H1 (cell line): Measurements from ENCODE around the gene SOX15. TPM values are rescaled to one million over a fixed set of nuclear protein-coding genes. Genes with fewer than 3 reads are reported as not detected.

ENCODE experiments used
- CTCF ChIA-PET: fragments of 300-600 bp; sonication (Branson Sonifier 250); formaldehyde crosslinking; loops from one replicate; lab custom pipeline; 2021; ENCODE audit not compliant: partially characterized antibody; lab: Charles Lee
- POLR2A ChIA-PET: fragments of 300-600 bp; sonication (Branson Sonifier 250); formaldehyde crosslinking; loops from one replicate; lab custom pipeline; 2021; ENCODE audit warnings: inconsistent platforms; ENCODE audit not compliant: partially characterized antibody; lab: Charles Lee
- DNase-seq, 2 experiments: peaks; one replicate each; pipeline versions ENCODE4 v3.0.0 to v3.0.0-alpha.2; 2010 to 2022; ENCODE audit warnings: low spot score in 2 of 2, low read depth in 1 of 2, mixed read lengths in 1 of 2
- FAIRE-seq: peaks from 2 replicates; lab custom pipeline; 2011; peaks lifted over from hg19 to GRCh38; lab: Jason Lieb, UNC
- H2AFZ ChIP-seq: 2 replicates; pipeline ENCODE4 v1.8.1; 2012; ENCODE audit warnings: low read length, inconsistent platforms
- H2AK5ac ChIP-seq: 2 replicates; pipeline ENCODE4 v1.6.1; 2013; ENCODE audit warnings: low read depth, low read length
- H2BK120ac ChIP-seq: replicated peaks from 2 replicates; pipeline ENCODE3; 2013; ENCODE audit warnings: low read depth, low read length, inconsistent platforms
- H2BK12ac ChIP-seq: 2 replicates; pipeline ENCODE4 v1.6.1; 2013; ENCODE audit warnings: low read depth, low read length
- H2BK15ac ChIP-seq: 2 replicates; pipeline ENCODE4 v1.6.1; 2013; ENCODE audit warnings: low read length
- H2BK20ac ChIP-seq: 2 replicates; pipeline ENCODE4 v1.6.1; 2013; ENCODE audit warnings: low read length
- H2BK5ac ChIP-seq: 2 replicates; pipeline ENCODE4 v1.6.1; 2013; ENCODE audit warnings: low read depth, low read length
- H3K14ac ChIP-seq: 2 replicates; pipeline ENCODE4 v1.6.1; 2013; ENCODE audit warnings: inconsistent platforms; ENCODE audit not compliant: insufficient read length
- H3K18ac ChIP-seq: 2 replicates; pipeline ENCODE4 v1.6.1; 2013; ENCODE audit warnings: low read length; ENCODE audit errors: extremely low read depth
- H3K23ac ChIP-seq: 2 replicates; pipeline ENCODE4 v1.6.1; 2013; ENCODE audit warnings: inconsistent platforms; ENCODE audit not compliant: insufficient read length
- H3K23me2 ChIP-seq: 2 replicates; pipeline ENCODE4 v1.6.1; 2013; ENCODE audit warnings: low read depth, low read length
- H3K27ac ChIP-seq: 2 replicates; pipeline ENCODE4 v1.6.1; 2011; ENCODE audit warnings: low read depth, low read length, inconsistent platforms
- H3K27me3 ChIP-seq, 4 experiments: replicated peaks in 1 of 4; 1 replicate in 1 of 4; 2 replicates in 3 of 4; pipeline versions ENCODE4 v1.6.1 to v1.8.1; 2011 to 2013; ENCODE audit warnings: low read length in 3 of 4, mild to moderate bottlenecking in 3 of 4, inconsistent platforms in 2 of 4, mixed read lengths in 2 of 4, moderate library complexity in 1 of 4; ENCODE audit not compliant: control insufficient read depth in 3 of 4, insufficient read depth in 3 of 4; ENCODE audit errors: extremely low read depth in 1 of 4
- H3K36me3 ChIP-seq, 4 experiments: 2 replicates each; pipeline versions ENCODE4 v1.6.1 to v1.8.1; 2011 to 2013; ENCODE audit warnings: mild to moderate bottlenecking in 4 of 4, low read length in 3 of 4, moderate library complexity in 2 of 4, control low read depth in 1 of 4, inconsistent platforms in 1 of 4; ENCODE audit not compliant: insufficient read depth in 4 of 4, control insufficient read depth in 2 of 4
- H3K4ac ChIP-seq: replicated peaks from 2 replicates; pipeline ENCODE3; 2013; ENCODE audit warnings: low read length, low read depth, mixed read lengths, inconsistent platforms; ENCODE audit not compliant: insufficient read length
- H3K4me1 ChIP-seq, 4 experiments: replicated peaks in 1 of 4; 1 replicate in 1 of 4; 2 replicates in 3 of 4; pipeline versions ENCODE4 v1.6.1 to v1.8.1; 2011 to 2013; ENCODE audit warnings: low read length in 3 of 4, inconsistent platforms in 2 of 4, mixed read lengths in 1 of 4; ENCODE audit not compliant: insufficient read depth in 4 of 4, control insufficient read depth in 3 of 4
- H3K4me2 ChIP-seq, 2 experiments: 2 replicates each; pipeline versions ENCODE4 v1.6.1 to v1.8.1; 2011 to 2013; ENCODE audit warnings: low read depth in 2 of 2, low read length in 2 of 2, control low read depth in 1 of 2, inconsistent platforms in 1 of 2, mild to moderate bottlenecking in 1 of 2; ENCODE audit not compliant: insufficient read depth in 1 of 2
- H3K4me3 ChIP-seq, 4 experiments: fragments of 200-600, 300-600 bp in 1 of 4; sonication (generic), shearing (Covaris generic), sonication (Bioruptor Twin) in 1 of 4; 2 replicates each; pipeline versions ENCODE4 v1.5.1 to v1.8.1; 2011 to 2016; ENCODE audit warnings: low read length in 4 of 4, low read depth in 3 of 4, control low read depth in 2 of 4, inconsistent platforms in 2 of 4, mild to moderate bottlenecking in 2 of 4, mixed read lengths in 1 of 4, moderate library complexity in 1 of 4; ENCODE audit not compliant: insufficient read depth in 2 of 4; ENCODE audit errors: extremely low read depth in 1 of 4
- H3K56ac ChIP-seq: replicated peaks from 2 replicates; pipeline ENCODE3; 2013; ENCODE audit warnings: low read depth, mild to moderate bottlenecking, mixed read lengths, low read length, inconsistent platforms; ENCODE audit not compliant: insufficient read length
- H3K79me1 ChIP-seq: 2 replicates; pipeline ENCODE4 v1.6.1; 2013; ENCODE audit warnings: low read depth, low read length, control low read depth
- H3K79me2 ChIP-seq, 2 experiments: 2 replicates each; pipeline versions ENCODE4 v1.6.1 to v1.8.1; 2012 to 2013; ENCODE audit warnings: low read length in 2 of 2, mild to moderate bottlenecking in 2 of 2, inconsistent platforms in 1 of 2; ENCODE audit not compliant: insufficient read depth in 2 of 2, control insufficient read depth in 1 of 2
- H3K9ac ChIP-seq, 4 experiments: replicated peaks in 1 of 4; 1 replicate in 1 of 4; 2 replicates in 3 of 4; pipeline versions ENCODE4 v1.6.1 to v1.8.1; 2011 to 2013; ENCODE audit warnings: low read depth in 3 of 4, low read length in 3 of 4, control low read depth in 2 of 4, mild to moderate bottlenecking in 2 of 4, moderate library complexity in 2 of 4, inconsistent platforms in 1 of 4; ENCODE audit errors: extremely low read depth in 1 of 4
- H3K9me3 ChIP-seq, 2 experiments: 2 replicates each; pipeline versions ENCODE4 v1.6.1 to v1.8.1; 2012 to 2013; ENCODE audit warnings: mild to moderate bottlenecking in 2 of 2, moderate library complexity in 2 of 2, control low read depth in 1 of 2, inconsistent platforms in 1 of 2, low read depth in 1 of 2, low read length in 1 of 2, mixed read lengths in 1 of 2; ENCODE audit not compliant: insufficient read depth in 2 of 2
- H4K20me1 ChIP-seq, 2 experiments: replicated peaks in 1 of 2; 2 replicates each; pipeline versions ENCODE3 to v1.8.1; 2011 to 2013; ENCODE audit warnings: inconsistent platforms in 2 of 2, low read length in 2 of 2, mild to moderate bottlenecking in 1 of 2; ENCODE audit not compliant: insufficient read depth in 2 of 2, control insufficient read depth in 1 of 2
- H4K5ac ChIP-seq: 2 replicates; pipeline ENCODE4 v1.6.1; 2013; ENCODE audit warnings: low read length, low read depth, mixed read lengths, inconsistent platforms; ENCODE audit not compliant: insufficient read length
- H4K8ac ChIP-seq: 2 replicates; pipeline ENCODE4 v1.8.0; 2013; ENCODE audit warnings: mild to moderate bottlenecking, moderate library complexity, low read length, inconsistent platforms; ENCODE audit not compliant: insufficient read depth; ENCODE audit errors: extremely low read depth
- H4K91ac ChIP-seq: replicated peaks from 2 replicates; pipeline ENCODE3; 2013; ENCODE audit warnings: low read length, mixed read lengths, inconsistent platforms; ENCODE audit not compliant: insufficient read length
- BCL11A ChIP-seq, 2 experiments: IDR thresholded peaks; one replicate each; pipeline ENCODE4 v1.6.1; 2011; ENCODE audit warnings: low read depth in 2 of 2, low read length in 2 of 2, mild to moderate bottlenecking in 2 of 2
- CTCF ChIP-seq, 3 experiments: IDR thresholded peaks; 1 replicate in 2 of 3; 2 replicates in 1 of 3; pipeline versions ENCODE4 v1.5.1 to v1.6.1; 2011; ENCODE audit warnings: low read length in 3 of 3, mild to moderate bottlenecking in 3 of 3, inconsistent platforms in 2 of 3, low read depth in 1 of 3, moderate library complexity in 1 of 3; ENCODE audit not compliant: insufficient read depth in 1 of 3; ENCODE audit errors: control extremely low read depth in 1 of 3
- RAD21 ChIP-seq, 2 experiments: IDR thresholded peaks in 1 of 2; conservative IDR thresholded peaks in 1 of 2; 2 replicates each; pipeline ENCODE4 v1.6.1; 2011; ENCODE audit warnings: low read depth in 2 of 2, low read length in 2 of 2, improper control_type of control experiment in 1 of 2, inconsistent platforms in 1 of 2, mild to moderate bottlenecking in 1 of 2, moderate library complexity in 1 of 2
- SUZ12 ChIP-seq: fragments of 200-600 bp; sonication (generic); IDR thresholded peaks from 2 replicates; pipeline ENCODE4 v1.6.1; 2012; ENCODE audit warnings: mild to moderate bottlenecking, inconsistent platforms, low read length, moderate library complexity, mixed read lengths
- YY1 ChIP-seq: IDR thresholded peaks from 2 replicates; pipeline ENCODE4 v1.6.1; 2011; ENCODE audit warnings: low read depth, mild to moderate bottlenecking, low read length
- WGBS, 2 experiments: shearing (Covaris generic) in 1 of 2; methylation state at CpG; one replicate each; pipeline versions ENCODE4 v1.1.6 to v1.1.7; 2013 to 2015; ENCODE audit warnings: low lambda C conversion rate in 2 of 2, mixed read lengths in 2 of 2, inconsistent platforms in 1 of 2, low coverage in 1 of 2, missing lambda C conversion rate in 1 of 2; ENCODE audit not compliant: insufficient replicate concordance in 2 of 2, insufficient coverage in 1 of 2, insufficient read length in 1 of 2; ENCODE audit errors: extremely low coverage in 1 of 2, missing lambda C conversion rate in 1 of 2; 5-methylcytosine and 5-hydroxymethylcytosine counted together
- polyA plus RNA-seq, 7 experiments: library from polyadenylated mRNA; depleted of rRNA in 3 of 7; stranded (reverse) in 5 of 7; unstranded in 2 of 7; fragments of >200 nt in 5 of 7; fragments of 200-250 nt in 2 of 7; gene quantifications; 1 replicate in 5 of 7; 2 replicates in 1 of 7; 4 replicates in 1 of 7; pipeline versions ENCODE4 v1.2.1 to v1.2.3, GENCODE V29; 2011 to 2013; ENCODE audit warnings: missing spikeins in 2 of 7, mixed read lengths in 2 of 7
- total RNA-seq: library from RNA; stranded (reverse); fragmentation: NEBNext Ultra II Directional; extraction: Animal tissue kit (Norgen Biotek cat#: 25700); gene quantifications from 2 replicates; pipeline ENCODE4 v1.2.1, GENCODE V29; 2021

The SOX15 gene
- total and polyA plus RNA-seq, 2 of the 8 experiments (the other 6 are each of a cell fraction or from before 2014, with no cell fraction given), result 14.3 to 26.8 TPM

- Histone ChIP-seq H2AFZ (0 out of 2 replicates have a peak overlapping the region, but pooled peaks have one; percentile 82), H3K23me2 (no peaks in the 10 kb centered on the region), H3K27me3 (no peaks in the 10 kb centered on the region), H3K23ac (no peak overlapping the region), H4K8ac (no peak overlapping the region), H3K4ac (no peak overlapping the region), H2BK12ac (0 out of 2 replicates have a peak overlapping the region, but pooled peaks have one; percentile 62), H3K56ac (no peak overlapping the region), H4K20me1 (no peaks in the 10 kb centered on the region), H2BK120ac (no peak overlapping the region), H3K79me1 (no peaks in the 10 kb centered on the region), H3K4me2 (no peak overlapping the region), H3K14ac (no peak overlapping the region), H3K4me3 (no peak overlapping the region), H2BK15ac (peak overlapping the region; percentile 48; the same call in 1 of the 2 replicates), H3K4me1 (peaks cover 0 to 12% (median 3%) of the 10 kb centered on the region in 4 experiments; a peak in 3 of 7 replicates), H4K5ac (no peak overlapping the region), H3K36me3 (no peaks in the 10 kb centered on the region), H2BK5ac (peak overlapping the region; percentile 20; the same call in 1 of the 2 replicates), H3K79me2 (no peaks in the 10 kb centered on the region), H3K9ac (no peak overlapping the region), H4K91ac (no peak overlapping the region), H3K27ac (no peak overlapping the region), H2AK5ac (0 out of 2 replicates have a peak overlapping the region, but pooled peaks have one; percentile 14), H3K18ac (no peak overlapping the region), H2BK20ac (no peak overlapping the region), H3K9me3 (no peaks in the 10 kb centered on the region)
- DNase-seq, result no peak
- ChIA-PET POLR2A (interaction anchor here (0.9 to 79.4 kb wide), 8 partner anchors 18 to 80 kb away, joined by 3 to 2272 read pairs (median 4); partner anchors contain the start of genes ATP1B2, FXR2, MPDU1 and SOX15), CTCF (interaction anchor here (0.7 to 15.7 kb wide), 20 partner anchors 9 to 296 kb away, joined by 3 to 332 read pairs (median 8); partner anchors contain the start of genes ATP1B2, CD68, DNAH2 and EFNB3)
- WGBS, 2 experiments, result 88% methylated on average over 2 of the region's 2 CpGs; no CpG with 5 or more reads in 1 of the 2 experiments
- peak; percentile 41 to 47 (median 47) for TF ChIP-seq CTCF (IDR thresholded peaks at IDR 0.05; ENCODE audit: control extremely low read depth in 1 of 3, insufficient read depth in 1 of 3, low read depth in 1 of 3, low read length in 3 of 3)
- TF ChIP-seq SUZ12, result no peak
- TF ChIP-seq RAD21 (IDR thresholded peaks at IDR 0.05 in 1 of 2, conservative IDR thresholded peaks at IDR 0.05 in 1 of 2; ENCODE audit: low read depth in 2 of 2, low read length in 2 of 2), result peak in 1 of 2 experiments; percentile 20; a peak in 1 of 4 replicates
- no peak for TF ChIP-seq BCL11A (IDR thresholded peaks at IDR 0.05; ENCODE audit: low read depth in 2 of 2, low read length in 2 of 2)
- no peak for TF ChIP-seq YY1
- FAIRE-seq, result no peak
Observed at GRCh38 chr17:7633093-7633492, 43.2 kb upstream of the SOX15 start.
